HG03571 (cell line): ENCODE results near the gene HNF4A.

Experiments
- ATAC-seq: cut with Tn5 transposase; IDR thresholded peaks from one replicate; pipeline ENCODE4 v1.9.1; 2021; ENCODE audit not compliant: unreplicated experiment

HNF4A gene

DNA sequence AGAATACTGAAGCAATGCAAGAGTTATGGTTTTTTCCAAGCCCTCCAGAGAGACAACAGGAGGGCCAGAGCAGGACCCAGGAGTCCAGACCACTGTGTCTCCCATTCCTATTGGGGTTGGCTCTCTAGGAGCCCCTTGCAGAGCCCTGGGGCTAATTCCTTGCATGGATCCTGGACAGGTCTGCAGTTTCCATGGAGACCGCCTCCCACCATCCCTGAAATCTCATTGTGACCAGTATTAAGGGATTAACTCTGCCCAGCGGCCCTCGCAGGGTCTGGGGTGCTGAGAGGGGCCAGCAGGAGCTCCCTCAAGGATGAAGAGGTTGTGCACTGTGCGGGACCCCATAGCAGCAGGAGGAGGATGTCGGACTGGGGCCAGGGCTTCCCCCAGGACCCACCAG, 34.8 kb downstream of the HNF4A start:
- ATAC-seq = no peak

DNA sequence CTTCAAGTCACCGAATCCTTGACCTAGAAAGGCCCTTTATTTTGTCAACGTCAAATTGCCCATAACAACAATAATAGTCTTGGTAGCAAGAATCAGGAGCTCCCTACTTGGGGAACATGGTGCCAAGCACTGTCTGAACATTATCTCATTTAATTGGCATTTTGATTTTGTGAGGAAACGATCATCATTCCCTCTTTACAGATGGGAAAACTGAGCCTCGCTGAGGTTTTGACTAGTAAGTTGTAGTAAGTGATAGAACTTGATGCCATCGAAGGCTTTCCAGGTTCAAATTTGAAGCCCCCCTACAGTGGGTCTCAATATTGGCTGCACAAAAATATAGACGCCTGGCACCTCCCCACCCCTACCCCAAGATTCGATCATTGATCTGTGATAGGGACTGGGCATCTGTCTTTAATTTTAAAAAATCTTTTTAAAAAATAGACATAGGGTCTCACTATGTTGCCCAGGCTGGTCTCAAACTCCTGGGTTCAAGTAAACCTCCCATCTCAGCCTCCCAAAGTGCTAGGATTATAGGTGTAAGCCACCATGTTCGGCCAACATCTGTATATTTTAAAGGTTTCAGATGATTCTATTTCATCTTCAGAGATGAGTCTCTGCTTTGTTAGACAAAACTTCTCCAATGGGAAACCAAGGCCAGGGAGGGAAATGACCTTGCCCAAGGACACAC, 36.7 kb downstream of the HNF4A start:
- no peak for ATAC-seq

DNA sequence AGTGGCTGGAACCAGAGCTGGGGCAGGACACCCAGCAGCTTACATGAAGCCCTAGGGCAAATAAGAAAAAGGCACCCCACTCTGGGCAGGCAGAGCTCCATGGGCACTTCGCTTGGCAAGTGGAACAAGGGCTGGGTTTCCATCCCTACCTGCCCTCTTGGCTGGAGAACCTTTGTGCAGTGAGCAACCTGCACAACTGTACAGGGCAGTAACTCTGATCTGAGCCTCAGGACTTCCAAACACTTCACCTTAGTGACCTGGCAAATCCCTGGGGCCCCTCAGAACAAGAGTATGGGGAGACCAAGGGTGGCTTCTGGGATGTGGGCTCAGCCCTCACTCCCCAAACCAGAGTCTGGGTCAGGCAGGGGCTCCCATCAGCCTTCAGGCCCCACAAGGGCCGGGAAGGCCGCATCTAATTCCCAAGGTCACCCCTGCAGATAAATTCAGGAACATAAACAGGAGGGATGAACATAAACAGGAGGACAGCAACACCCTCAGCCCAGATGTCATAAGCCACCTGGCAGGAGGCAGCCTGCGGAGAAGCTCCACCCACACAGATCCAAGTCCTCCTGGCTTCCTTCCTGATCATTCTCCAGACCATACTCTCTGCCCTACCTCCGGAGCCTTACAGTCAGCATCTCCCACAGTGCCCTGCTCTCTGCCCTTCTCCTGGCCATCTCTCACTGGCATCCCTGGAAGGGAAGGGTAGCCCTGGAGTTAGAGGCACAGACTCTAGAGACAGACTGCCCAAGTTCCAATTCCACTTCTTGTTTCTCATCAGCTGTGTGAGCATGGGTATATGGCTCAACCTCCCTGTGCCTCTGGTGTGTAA, 37.5 kb downstream of the HNF4A start:
- ATAC-seq = no peak

DNA sequence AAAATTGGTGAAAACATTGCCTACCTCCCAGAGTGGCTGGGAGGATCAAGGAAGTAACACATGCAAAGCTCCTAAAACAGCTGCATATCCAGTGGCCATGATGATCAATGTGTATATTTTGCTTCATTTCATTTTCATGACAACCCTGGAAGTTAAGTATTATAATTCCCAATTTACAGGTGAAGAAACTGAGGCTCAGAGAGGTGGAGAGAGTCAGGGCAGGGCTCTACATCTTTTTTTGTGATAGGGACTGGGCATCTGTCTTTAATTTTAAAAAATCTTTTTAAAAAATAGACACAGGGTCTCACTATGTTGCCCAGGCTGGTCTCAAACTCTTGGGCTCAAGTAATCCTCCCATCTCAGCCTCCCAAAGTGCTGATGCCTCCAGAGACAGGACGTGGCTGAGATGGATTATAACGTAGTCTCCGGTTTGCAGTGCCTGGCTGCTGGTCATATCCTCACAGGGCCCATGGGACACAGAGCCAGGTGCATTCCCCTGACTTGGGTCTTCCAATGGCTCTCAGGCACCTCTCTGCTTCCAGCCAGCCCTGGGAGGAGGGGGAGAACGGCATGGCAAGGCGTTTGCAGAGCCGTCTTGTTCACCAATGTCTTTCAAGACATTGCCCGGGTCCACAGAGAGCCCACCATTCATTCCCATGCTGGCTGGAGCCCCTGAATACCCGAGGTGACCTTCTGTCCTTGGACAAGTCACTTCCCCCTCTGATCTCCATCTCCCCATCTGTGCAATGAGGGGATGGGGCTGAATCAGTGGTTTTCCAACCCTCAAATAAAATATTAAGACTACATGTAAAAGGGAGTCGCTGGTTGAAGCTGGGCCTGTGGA, 38.3 kb downstream of the HNF4A start:
- no peak for ATAC-seq

DNA sequence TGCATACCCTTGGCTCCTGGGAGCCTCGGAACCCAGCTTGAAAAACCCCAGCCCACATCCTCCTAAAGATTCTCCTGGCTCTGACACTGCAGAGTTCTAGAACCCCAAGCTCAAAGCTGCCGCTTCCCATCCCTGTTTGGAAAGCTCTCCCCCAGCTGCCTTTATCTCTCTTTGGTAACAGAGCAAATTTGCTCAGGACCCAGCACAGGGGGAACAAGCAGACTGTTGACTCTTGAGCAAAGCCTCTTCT, 38.9 kb downstream of the HNF4A start:
- no peak for ATAC-seq

DNA sequence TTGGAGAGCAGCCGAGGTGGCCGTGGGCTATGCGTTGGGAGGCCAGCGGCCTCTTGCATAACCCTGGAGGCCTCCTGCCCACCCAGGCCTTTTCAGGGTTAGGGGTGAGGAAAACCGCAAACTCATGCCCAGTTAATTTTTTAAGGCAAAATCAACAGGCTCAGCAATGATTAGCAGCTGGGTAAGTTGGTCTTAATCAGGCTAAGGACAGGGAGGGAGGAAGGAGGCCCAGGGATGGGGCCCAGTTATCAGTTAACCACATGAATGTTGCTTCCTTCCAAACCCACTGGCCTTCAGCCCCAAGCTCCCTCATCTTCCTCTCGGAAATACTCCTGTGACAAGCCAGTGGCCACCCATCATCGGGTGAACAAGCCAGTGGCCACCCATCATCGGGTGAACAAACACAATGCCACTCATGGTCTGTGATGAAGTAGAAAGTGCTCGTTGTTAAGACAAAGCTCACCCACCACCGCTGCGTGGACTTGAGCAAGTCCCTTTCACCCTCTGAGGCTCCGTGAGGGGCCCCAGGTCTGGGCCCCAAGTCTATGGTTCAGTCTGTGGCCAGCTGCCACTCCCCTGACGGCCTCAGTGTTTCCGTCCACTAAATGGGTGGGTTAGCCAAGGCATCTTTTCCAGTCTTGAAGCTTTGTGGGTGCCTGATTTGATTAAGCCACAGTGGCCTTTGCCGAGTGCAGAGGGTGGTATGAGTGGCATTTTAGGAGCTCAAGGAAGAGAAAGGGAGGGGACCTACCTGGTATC, 39.4 kb downstream of the HNF4A start:
- no peak for ATAC-seq

DNA sequence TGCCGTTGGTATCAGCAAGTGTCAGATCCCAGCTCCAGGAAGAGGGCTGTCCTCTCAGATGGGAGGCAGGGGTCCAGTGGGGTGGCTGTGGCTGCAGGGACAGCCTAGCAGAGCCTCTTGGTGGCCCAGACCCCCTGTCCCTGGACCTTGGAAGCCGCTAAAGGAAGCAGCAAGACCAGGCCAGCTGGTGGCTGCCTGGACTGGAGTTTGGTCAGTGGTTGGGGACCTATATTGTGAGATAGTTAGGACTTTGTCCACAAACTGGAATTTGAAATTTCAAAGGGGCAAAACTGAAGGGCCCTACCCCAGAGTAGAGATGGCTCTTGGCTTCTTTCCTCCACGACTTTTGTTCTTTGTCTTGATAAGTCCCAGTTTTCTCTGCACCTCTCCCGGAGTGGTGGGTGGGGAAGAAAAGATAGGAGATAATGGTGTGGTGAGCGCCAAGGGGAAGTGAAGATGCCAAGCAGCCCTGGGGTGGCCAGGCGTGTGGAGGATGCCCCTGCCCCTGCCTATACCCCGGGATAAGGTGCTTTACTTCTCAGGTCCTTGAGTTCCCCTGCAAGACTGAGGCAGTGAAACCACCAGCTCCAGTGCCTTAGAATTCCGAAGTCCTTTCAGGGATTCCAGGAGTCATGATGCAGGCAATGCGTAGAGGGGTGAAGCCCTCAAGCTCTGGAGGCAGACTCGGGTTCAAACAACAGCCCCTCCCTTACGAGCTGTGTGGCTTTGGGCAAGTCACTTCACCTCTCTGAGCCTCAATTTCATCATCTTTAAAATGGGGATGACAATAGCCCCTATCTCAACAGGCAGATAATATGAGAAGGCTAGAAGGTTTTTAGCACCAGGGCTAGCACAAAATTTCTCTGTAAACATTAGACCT, 40.2 kb downstream of the HNF4A start:
- ATAC-seq = no peak

DNA sequence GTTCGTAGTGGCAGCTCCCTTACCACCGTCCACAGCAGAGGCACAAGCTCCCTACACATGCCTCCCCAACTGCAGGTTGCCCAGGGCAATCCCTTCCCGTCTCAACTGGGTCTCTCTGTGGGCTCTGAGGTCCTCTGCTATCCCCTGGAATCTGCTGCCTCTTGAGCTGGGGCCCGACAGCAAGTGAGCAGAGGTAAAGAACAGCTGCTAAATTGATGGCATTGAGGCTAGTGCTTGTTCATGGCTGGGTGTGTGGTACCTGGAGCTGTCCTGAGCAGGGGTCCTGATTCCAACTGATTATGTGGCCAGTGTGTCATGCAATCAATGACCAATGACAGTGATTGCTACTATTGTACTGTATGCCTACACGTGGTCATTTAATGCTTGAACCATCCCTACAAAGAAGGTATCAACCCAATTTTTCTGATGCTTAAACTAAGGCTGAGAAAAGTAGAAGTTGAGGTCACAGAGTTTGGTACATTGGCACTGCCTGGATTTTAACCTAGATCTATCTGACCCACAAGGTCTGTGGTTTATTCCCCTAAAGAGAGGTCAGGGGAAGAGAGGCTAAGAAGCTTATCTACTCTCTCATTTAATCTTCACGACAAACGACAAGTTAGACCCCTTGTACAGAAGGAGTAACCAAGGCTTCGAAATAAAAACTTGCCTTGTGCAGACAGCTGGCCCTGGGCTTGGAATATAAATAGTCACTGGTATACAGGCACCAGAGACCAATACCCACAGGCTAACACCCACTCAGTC, 41.1 kb downstream of the HNF4A start:
- ATAC-seq = no peak

DNA sequence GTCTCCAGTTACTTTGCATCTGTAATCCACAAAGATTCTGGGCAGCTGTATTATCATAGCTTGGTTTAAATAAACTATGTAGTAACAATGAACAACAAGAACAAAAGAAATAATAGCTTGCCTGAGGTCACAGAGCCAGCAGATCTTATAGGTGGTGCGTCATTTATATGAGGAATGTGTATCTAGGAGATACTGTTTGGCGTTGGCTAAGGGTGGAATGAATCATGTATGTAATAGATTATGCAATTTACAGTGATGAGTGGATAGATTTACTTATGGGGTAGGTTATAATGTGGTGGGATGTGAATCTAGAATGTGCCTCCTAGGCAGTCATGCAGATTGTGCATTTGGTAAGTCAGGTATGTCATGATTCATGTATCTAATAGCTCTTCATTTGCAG, 42.8 kb downstream of the HNF4A start:
- ATAC-seq = no peak

DNA sequence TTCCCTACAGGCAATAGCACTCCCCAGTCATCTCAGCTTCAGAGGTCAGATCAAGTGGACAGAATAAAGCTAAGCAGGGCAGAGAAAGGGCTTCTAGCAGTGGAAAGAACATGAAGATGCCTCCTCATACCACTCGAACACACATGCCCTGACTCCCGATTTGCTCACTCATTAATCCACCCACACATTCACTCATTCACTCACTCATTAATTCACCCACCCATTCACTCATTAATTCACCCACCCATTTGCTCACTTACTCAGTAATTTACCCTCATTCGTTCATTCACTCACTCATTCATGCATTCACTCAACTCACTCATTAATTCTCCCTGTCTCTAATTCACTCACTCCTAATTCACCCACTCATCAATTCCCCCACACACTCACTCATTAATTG, 43.9 kb downstream of the HNF4A start:
- ATAC-seq = no peak

DNA sequence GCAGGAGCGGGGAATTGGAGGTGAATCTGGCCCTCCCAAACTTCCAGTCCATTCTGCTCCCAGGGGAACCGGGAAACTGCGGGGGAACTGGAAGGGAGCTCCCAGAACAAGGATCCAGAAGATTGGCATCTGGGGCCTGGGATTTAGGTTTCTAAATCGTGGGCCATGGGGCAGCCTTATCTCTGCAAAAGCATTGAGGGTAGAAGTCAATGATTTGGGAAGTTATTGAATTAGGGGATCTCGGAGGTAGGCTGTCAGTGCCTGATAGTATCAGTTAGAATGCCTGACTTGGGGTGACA, 45.1 kb downstream of the HNF4A start:
- ATAC-seq = no peak

DNA sequence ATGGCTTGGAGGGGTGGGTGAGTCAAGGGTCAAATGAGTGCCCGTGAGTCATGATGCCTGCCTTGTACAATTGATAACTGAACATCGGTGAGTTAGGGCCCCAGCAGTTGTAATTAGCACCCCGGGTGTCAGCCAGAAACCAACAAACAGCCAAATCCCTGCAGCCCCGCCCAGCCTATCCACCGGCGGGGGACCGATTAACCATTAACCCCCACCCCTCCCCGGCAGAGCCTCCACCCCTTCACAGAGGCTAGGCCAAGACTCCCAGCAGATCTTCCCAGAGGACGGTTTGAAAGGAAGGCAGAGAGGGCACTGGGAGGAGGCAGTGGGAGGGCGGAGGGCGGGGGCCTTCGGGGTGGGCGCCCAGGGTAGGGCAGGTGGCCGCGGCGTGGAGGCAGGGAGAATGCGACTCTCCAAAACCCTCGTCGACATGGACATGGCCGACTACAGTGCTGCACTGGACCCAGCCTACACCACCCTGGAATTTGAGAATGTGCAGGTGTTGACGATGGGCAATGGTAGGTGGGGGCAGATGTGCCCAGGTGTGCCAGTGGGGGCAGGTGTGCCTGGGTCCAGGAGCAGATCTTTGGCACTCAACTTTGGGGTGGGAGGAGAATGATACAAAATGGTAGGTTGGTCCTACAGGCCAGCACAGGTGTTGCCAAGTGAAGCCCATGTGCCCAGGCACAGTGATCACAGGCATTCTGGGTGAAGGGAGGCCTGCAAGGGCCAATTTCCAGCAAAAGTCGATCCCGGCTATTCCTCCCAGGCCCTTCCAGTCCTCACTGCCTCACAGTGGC, 45.7 kb downstream of the HNF4A start:
- ATAC-seq = no peak

DNA sequence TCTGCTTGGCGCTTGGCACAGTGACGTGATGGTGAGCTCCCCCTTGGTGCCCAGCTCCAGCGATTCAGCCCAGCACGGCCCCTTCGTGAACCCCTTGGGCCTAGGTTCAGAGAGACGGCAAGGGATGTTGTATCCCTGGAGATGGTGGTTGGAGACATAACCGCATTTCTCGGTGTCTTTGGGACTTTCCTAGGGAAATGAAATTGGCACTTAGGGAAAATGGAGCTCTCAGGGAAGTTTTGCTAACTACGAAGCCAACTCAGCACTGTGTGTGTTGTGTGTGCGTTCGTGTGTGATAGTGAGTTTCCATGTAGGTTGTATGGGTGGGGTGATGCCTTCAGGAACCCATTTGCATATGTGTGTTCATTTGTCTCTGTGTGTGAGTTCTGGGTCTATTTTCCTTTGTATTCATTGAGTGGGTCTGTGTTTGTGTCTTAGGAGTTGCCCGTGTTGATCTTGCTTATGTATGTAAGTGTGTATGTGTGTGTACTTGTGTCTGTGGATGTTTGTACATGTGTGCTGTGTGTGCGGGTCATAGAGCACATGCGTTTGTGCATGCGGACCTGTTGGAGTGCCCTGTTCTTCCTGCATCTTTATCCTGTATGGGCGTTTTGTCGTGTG, 46.4 kb downstream of the HNF4A start:
- no peak for ATAC-seq

DNA sequence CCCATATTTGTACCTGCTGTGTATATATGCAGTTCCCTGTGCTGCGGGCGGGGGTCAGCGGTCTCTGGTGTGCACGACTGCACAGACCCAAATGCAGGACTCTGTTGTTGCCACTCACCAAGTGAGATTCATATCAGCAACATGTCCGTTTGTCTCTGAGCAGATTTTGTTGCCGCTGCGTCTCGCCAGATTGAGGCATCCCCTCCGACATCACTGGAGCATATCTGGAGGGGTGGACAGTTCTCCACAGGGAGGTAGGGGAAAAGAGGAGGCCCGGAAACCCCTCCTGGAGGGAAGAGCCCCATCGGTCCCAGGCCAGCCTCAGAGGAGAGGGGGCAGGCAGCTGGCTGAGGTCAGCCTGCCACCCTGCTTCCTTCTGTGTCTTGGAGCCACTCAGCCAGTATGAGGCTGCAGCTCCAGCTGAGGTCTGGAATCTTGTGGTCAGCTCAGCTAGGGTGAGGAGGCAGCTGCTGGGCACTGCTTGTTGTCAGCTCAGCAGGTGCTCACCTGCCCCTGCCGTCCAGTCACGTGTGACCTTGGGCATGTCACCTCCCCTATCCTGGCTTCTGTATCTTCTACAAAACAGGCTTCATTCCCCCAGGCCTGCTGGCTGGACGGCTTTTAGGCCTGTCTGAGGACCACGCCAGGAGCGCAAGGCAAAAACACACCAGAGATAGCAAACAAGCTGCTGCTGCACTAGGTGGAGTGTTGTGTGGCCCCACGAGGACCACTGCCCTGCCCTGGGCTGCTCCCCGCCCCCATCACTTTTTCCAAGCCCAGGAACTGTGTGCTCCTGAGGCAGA, 47.1 kb downstream of the HNF4A start:
- ATAC-seq = no peak

DNA sequence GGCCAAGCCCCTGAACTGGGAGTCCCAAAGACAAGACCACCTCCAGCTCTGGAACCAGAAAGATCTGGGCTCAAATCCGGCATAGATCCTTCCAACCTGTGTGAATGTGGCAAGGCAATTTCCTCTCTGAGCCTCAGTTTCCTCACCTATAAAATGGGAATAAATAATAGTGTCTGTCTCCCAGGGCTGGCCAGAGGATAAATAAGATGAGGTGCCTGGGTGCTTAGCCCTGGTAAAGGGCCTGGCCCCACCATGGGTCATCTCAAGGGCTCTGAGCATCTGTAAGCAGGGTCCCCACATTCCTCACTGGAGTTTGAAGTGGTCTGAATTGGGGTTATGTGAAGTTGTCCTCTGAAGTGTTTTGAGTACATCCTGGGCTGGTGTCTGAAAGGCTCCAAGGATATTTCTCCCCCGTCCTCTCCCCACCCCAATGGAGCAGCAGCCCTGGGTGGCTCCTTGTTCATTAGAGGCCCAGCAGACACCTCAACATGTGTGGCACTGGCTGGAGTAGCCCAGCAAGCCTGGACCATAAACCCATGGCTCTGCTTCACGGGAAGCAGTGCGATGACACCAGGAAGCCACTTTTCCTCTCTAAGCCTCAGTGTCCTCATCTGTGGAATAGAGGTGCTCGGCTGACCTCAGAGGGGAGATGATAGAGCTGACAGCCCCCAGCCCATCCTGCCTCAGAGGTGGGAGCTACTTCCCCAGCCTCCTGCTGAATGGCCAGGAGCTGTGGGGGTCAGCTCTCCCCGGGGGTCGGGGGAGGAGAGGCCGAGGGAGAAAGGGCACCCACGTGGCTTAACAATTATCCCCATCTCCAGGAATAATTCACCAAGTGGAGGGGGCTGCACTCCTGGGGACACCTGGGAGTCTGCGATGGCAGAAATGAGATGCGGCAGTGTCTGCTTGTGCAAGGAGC, 48.0 kb downstream of the HNF4A start:
- ATAC-seq = no peak
